Gastrocnemius medialis (tissue), 4 donors: ENCODE results near the gene MACROD2.

Experiments used
- POLR2A ChIP-seq, 2 donors: fragments of 450-650 bp; IDR thresholded peaks; one replicate each; pipeline ENCODE4 v1.6.1; 2017; ENCODE audit warnings: antibody characterized with exemption in 2 of 2, mild to moderate bottlenecking in 2 of 2, moderate library complexity in 2 of 2
- TF ChIP-seq, protein P1 (sequence below), 5 experiments: fragments of 450-650 bp in 3 of 5; fragments of 200-600 bp in 2 of 5; sonication (generic) in 2 of 5; IDR thresholded peaks in 4 of 5; conservative IDR thresholded peaks in 1 of 5; 1 replicate in 4 of 5; 2 replicates in 1 of 5; pipeline ENCODE4 v1.5.1; 2016 to 2019; ENCODE audit warnings: antibody characterized with exemption in 5 of 5, mild to moderate bottlenecking in 3 of 5, moderate library complexity in 3 of 5

DNA sequence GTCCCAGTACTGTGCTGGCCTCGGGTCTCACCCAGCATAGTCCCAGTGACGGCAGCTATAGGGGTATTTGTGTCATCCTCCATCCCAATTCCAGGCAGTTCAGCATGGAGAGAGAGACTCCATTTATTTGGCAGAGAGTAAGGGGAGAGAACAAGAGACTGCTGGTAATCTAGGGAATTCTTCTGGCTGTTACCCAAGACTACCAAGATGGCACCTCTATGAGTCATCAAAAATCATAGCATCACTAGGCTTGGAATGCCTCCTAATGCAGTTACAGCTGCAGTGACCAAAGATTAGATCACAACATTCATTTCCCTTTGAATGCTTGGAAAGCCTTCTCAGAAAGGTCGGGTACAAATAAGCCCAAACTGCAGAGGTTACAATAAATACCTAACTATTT lies 1002.5 kb downstream of the MACROD2 start:
- TF ChIP-seq, protein P1, sequence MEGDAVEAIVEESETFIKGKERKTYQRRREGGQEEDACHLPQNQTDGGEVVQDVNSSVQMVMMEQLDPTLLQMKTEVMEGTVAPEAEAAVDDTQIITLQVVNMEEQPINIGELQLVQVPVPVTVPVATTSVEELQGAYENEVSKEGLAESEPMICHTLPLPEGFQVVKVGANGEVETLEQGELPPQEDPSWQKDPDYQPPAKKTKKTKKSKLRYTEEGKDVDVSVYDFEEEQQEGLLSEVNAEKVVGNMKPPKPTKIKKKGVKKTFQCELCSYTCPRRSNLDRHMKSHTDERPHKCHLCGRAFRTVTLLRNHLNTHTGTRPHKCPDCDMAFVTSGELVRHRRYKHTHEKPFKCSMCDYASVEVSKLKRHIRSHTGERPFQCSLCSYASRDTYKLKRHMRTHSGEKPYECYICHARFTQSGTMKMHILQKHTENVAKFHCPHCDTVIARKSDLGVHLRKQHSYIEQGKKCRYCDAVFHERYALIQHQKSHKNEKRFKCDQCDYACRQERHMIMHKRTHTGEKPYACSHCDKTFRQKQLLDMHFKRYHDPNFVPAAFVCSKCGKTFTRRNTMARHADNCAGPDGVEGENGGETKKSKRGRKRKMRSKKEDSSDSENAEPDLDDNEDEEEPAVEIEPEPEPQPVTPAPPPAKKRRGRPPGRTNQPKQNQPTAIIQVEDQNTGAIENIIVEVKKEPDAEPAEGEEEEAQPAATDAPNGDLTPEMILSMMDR (IDR thresholded peaks at IDR 0.05 in 4 of 5, conservative IDR thresholded peaks at IDR 0.05 in 1 of 5), result no peak
- TF ChIP-seq POLR2A (IDR thresholded peaks at IDR 0.05), result no peak
